ENCODE results near the gene RNASEH2A. TPM values are rescaled to one million over a fixed set of nuclear protein-coding genes. Genes with fewer than 3 reads are reported as not detected.

RNASEH2A gene
- 17.0 and 24.8 TPM in 2 replicates for total RNA-seq

DNA sequence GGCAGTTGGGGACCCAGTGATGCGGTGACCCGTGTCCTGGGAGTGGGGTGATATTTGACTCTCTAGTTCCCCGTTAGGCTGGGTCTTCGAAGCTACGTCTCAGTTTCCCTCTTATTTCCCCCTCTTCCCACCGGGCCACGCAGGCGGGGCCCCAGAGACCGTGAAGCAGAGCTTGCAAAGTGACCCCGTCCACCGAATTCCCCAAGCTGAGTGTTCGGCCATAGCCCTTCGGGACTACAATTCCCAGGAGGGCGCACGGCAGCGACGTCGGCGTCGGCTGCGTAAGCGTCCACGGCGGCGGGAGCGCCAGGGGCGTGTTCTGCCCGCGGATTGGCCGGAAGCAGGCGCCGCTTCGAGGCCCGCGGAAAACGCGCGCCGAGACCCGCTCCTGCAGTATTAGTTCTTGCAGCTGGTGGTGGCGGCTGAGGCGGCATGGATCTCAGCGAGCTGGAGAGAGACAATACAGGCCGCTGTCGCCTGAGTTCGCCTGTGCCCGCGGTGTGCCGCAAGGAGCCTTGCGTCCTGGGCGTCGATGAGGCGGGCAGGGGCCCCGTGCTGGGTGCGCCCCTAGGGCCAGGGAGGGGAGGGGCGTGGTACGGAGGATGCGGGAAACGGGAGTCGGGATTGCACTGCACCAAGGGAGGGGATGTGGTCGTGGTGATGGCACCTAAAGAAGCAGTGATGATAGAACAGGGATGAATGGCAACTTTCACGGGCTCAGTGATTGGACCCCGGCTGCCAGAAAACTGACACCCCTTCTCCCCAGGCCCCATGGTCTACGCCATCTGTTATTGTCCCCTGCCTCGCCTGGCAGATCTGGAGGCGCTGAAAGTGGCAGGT, at the start of gene RNASEH2A:
Gene RNASEH2A, plus strand, starts transcription at position 343 of the 840 bp plus-strand sequence. Its CDS starts 90 bp downstream, at position 433.
- peaks cover 1% of the 10 kb centered on the region for H3K36me3 ChIP-seq (ENCODE audit: control insufficient read depth, insufficient read depth, low read length)
- no peaks in the 10 kb centered on the region for H3K27me3 ChIP-seq (ENCODE audit: control insufficient read depth, insufficient read depth, low read length)
- H3K4me3 ChIP-seq (ENCODE audit: low read depth, low read length): peak within 1 kb of the TSS; percentile 68
- DNase-seq (ENCODE audit: low read depth): peak; percentile 65
- TF ChIP-seq, protein P1, sequence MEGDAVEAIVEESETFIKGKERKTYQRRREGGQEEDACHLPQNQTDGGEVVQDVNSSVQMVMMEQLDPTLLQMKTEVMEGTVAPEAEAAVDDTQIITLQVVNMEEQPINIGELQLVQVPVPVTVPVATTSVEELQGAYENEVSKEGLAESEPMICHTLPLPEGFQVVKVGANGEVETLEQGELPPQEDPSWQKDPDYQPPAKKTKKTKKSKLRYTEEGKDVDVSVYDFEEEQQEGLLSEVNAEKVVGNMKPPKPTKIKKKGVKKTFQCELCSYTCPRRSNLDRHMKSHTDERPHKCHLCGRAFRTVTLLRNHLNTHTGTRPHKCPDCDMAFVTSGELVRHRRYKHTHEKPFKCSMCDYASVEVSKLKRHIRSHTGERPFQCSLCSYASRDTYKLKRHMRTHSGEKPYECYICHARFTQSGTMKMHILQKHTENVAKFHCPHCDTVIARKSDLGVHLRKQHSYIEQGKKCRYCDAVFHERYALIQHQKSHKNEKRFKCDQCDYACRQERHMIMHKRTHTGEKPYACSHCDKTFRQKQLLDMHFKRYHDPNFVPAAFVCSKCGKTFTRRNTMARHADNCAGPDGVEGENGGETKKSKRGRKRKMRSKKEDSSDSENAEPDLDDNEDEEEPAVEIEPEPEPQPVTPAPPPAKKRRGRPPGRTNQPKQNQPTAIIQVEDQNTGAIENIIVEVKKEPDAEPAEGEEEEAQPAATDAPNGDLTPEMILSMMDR (IDR thresholded peaks at IDR 0.05; ENCODE audit: insufficient read depth, low read length, poor library complexity, severe bottlenecking): no peak

DNA sequence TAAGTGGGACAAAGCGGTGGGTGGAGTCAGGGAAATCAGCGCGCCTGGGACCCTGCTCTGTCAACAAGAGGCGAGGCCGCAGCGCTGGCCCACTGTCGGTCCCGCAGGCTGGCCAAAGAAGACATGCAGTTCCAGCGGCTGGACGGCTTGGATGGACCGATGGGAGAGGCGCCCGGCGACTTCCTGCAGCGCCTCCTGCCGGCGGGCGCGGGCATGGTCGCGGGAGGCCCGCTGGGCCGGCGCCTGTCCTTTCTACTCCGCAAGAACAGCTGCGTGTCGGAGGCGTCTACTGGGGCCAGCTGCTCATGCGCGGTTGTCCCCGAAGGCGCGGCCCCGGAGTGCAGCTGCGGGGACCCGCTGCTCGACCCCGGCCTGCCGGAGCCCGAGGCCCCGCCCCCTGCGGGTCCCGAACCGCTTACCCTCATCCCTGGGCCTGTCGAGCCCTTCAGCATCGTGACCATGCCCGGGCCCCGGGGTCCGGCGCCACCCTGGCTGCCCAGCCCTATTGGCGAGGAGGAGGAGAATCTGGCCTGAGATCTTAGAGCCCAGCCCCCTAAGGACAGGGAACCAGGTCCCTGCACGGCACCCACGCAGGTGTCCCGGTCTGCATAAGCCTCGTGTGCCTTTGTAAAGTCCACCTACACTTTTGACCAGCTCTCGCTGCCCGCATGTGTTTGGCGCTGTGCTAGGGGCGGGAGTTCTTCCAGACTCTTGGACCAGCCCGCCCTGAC, 48.7 kb upstream of the RNASEH2A start:
- TF ChIP-seq, protein P1 (IDR thresholded peaks at IDR 0.05; ENCODE audit: insufficient read depth, low read length, poor library complexity, severe bottlenecking): peak; percentile 67
- peak overlapping the region; percentile 6 for H3K4me3 ChIP-seq (ENCODE audit: low read depth, low read length)
- no peak for DNase-seq (ENCODE audit: low read depth)

DNA sequence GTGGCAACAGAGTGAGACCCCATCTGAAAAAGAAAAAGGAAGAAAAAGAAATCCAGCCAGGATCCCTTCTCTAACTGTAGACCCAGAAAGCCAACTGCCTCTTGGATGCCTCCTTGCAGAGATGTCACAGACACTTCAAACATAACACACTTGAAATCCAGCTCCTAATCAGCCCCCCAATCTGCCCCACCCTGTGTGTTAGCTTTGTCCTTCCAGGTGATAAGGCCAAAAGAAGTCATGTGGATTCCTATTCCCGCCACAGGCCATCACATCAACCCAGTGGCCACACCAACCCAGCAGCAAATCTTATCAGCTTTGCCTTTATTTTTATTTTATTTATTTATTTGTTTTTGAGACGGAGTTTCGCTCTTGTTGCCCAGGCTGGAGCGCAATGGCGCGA, 46.7 kb upstream of the RNASEH2A start:
- H3K36me3 ChIP-seq (ENCODE audit: control insufficient read depth, insufficient read depth, low read length): peaks cover 2% of the 10 kb centered on the region
- H3K27me3 ChIP-seq (ENCODE audit: control insufficient read depth, insufficient read depth, low read length): peaks cover 2% of the 10 kb centered on the region
- TF ChIP-seq, protein P1 (IDR thresholded peaks at IDR 0.05; ENCODE audit: insufficient read depth, low read length, poor library complexity, severe bottlenecking): no peak
- no peak overlapping the region for H3K4me3 ChIP-seq (ENCODE audit: low read depth, low read length)
- no peak for DNase-seq (ENCODE audit: low read depth)

More for the DNA sequence above, 48.7 kb upstream of the RNASEH2A start:
- Histone ChIP-seq H3K36me3 (ENCODE audit: control insufficient read depth, insufficient read depth, low read length) (no peaks in the 10 kb centered on the region), H3K27me3 (ENCODE audit: control insufficient read depth, insufficient read depth, low read length) (peaks cover 6% of the 10 kb centered on the region)

DNA sequence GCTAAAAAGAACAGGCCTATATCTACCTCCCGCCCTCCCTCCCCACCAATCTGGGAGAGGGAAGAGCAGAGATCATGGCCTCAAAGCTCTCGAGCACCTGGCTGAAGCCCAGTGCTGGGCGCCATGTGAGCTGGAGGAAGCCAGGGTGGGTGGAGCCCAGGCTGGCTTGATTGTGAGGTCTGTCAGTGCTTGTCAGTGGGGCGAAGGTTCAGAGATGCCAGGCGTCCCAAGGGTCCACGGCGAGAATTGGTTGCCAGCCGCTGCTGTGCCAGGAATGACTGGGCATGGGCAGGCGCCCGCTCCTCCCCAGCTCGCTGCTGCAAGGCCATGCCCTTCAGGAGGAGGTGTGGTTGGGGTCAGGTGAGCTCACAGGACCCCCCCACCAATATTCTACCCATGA, 43.3 kb upstream of the RNASEH2A start:
- Histone ChIP-seq H3K27me3 (ENCODE audit: control insufficient read depth, insufficient read depth, low read length) (no peaks in the 10 kb centered on the region), H3K4me3 (ENCODE audit: low read depth, low read length) (no peak overlapping the region), H3K36me3 (ENCODE audit: control insufficient read depth, insufficient read depth, low read length) (peaks cover 2% of the 10 kb centered on the region)
- DNase-seq (ENCODE audit: low read depth): no peak
- TF ChIP-seq, protein P1 (IDR thresholded peaks at IDR 0.05; ENCODE audit: insufficient read depth, low read length, poor library complexity, severe bottlenecking): no peak

DNA sequence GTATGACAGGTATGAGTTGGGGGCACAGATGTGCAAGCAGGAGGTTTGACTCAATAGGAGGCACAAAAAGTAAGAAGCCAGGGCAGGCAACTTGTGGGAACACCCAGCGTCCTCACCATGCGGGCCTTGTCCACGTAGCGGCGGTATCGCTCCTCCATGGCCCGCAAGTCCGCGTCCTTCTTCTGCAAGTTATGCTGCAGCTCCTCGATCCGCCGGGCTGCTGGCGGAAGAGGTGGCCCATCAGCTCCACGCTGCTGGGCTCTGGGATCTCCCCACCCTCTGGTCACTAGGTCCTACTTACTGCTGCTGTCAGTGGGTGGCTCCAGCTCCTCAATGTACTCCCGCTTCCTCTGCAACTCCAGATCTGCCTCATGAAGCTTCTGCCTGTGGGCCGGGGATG, 41.7 kb upstream of the RNASEH2A start:
- no peak overlapping the region for H3K4me3 ChIP-seq (ENCODE audit: low read depth, low read length)
- peaks cover 2% of the 10 kb centered on the region for H3K36me3 ChIP-seq (ENCODE audit: control insufficient read depth, insufficient read depth, low read length)
- no peak for DNase-seq (ENCODE audit: low read depth)
- TF ChIP-seq, protein P1 (IDR thresholded peaks at IDR 0.05; ENCODE audit: insufficient read depth, low read length, poor library complexity, severe bottlenecking): no peak
- H3K27me3 ChIP-seq (ENCODE audit: control insufficient read depth, insufficient read depth, low read length): no peaks in the 10 kb centered on the region

Measured in kidney epithelial cell (primary cell).